ENCODE measurements around the gene ANKK1.

The ANKK1 gene

GRCh38 chr11:113408887-113409286 is 21.3 kb downstream of the ANKK1 start:
- no peak for DNase-seq (ENCODE audit: low read depth in 3 of 3)

- DNase-seq (ENCODE audit: low read depth in 3 of 3), result no peak
Observed at GRCh38 chr11:113409526-113409925, 21.9 kb downstream of the ANKK1 start.

GRCh38 chr11:113410414-113411135 is 23.0 kb downstream of the ANKK1 start:
- no peak for DNase-seq (ENCODE audit: low read depth in 3 of 3)

- no peak for DNase-seq (ENCODE audit: low read depth in 3 of 3)
Observed at GRCh38 chr11:113411536-113411935, 24.0 kb downstream of the ANKK1 start.

- DNase-seq (ENCODE audit: low read depth in 3 of 3), result no peak
Observed at GRCh38 chr11:113412675-113413074, 25.1 kb downstream of the ANKK1 start.

GRCh38 chr11:113415343-113415742 is 27.8 kb downstream of the ANKK1 start:
- no peak for DNase-seq (ENCODE audit: low read depth in 3 of 3)

- no peak for DNase-seq (ENCODE audit: low read depth in 3 of 3)
Observed at GRCh38 chr11:113417428-113417827, 29.8 kb downstream of the ANKK1 start.

GRCh38 chr11:113419454-113420003 is 31.9 kb downstream of the ANKK1 start:
- no peak for DNase-seq (ENCODE audit: low read depth in 3 of 3)

GRCh38 chr11:113420808-113421207 is 33.2 kb downstream of the ANKK1 start:
- DNase-seq (ENCODE audit: low read depth in 3 of 3), result no peak

- no peak for DNase-seq (ENCODE audit: low read depth in 3 of 3)
Observed at GRCh38 chr11:113426686-113427085, 39.1 kb downstream of the ANKK1 start.

- DNase-seq (ENCODE audit: low read depth in 3 of 3), result no peak
Observed at GRCh38 chr11:113431746-113432145, 44.2 kb downstream of the ANKK1 start.

- no peak for DNase-seq (ENCODE audit: low read depth in 3 of 3)
Observed at GRCh38 chr11:113435190-113435968, 47.8 kb downstream of the ANKK1 start.

GRCh38 chr11:113436672-113437252 is 49.2 kb downstream of the ANKK1 start:
- DNase-seq (ENCODE audit: low read depth in 3 of 3), result no peak

- no peak for DNase-seq (ENCODE audit: low read depth in 3 of 3)
Observed at GRCh38 chr11:113440816-113441215, 53.2 kb downstream of the ANKK1 start.

- no peak for DNase-seq (ENCODE audit: low read depth in 3 of 3)
Observed at GRCh38 chr11:113444502-113445123, 57.0 kb downstream of the ANKK1 start.

GRCh38 chr11:113446112-113446511 is 58.5 kb downstream of the ANKK1 start:
- DNase-seq (ENCODE audit: low read depth in 3 of 3), result no peak

GRCh38 chr11:113446938-113447337 is 59.4 kb downstream of the ANKK1 start:
- DNase-seq (ENCODE audit: low read depth in 3 of 3), result no peak

- no peak for DNase-seq (ENCODE audit: low read depth in 3 of 3)
Observed at GRCh38 chr11:113447621-113448315, 60.2 kb downstream of the ANKK1 start.

- no peak for DNase-seq (ENCODE audit: low read depth in 3 of 3)
Observed at GRCh38 chr11:113448316-113448677, 60.7 kb downstream of the ANKK1 start.

- DNase-seq (ENCODE audit: low read depth in 3 of 3), result no peak
Observed at GRCh38 chr11:113449743-113450142, 62.2 kb downstream of the ANKK1 start.

All from stimulated activated CD4-positive, alpha-beta T cell treated with anti-CD3 and anti-CD28 coated beads, TNF-alpha, amount 100 ng/mL, for 48 hours (primary cell).